Caki2 (cell line): Measurements from ENCODE around the gene WDR83. TPM values are rescaled to one million over a fixed set of nuclear protein-coding genes. Genes with fewer than 3 reads are reported as not detected.

Experiments used
- DNase-seq: peaks from one replicate; pipeline ENCODE4 v3.0.0-alpha.2; 2015; ENCODE audit warnings: low read depth
- in situ Hi-C: cut with HindIII; loops from 2 replicates; pipeline ENCODE4 v1.10.0; 2016; ENCODE audit warnings: low sequenced_read_pairs, low pct_unique_long_range_greater_than_20kb, mixed read lengths
- total RNA-seq: library from RNA; depleted of rRNA; stranded (reverse); fragments of >200 nt; shearing (Covaris generic); gene quantifications from 2 replicates; pipeline ENCODE4 v1.2.3, GENCODE V29; 2014; ENCODE audit warnings: low replicate concordance

The WDR83 gene
- total RNA-seq, 1 experiment from 2014 or later = 20.6 TPM

GRCh38 chr19:12648088-12648487, 18.5 kb upstream of the WDR83 start:
- in situ Hi-C loops = no loop called here
- DNase-seq = no peak

- in situ Hi-C loops = no loop called here
- no peak for DNase-seq
Measured at GRCh38 chr19:12649941-12650340, 16.7 kb upstream of the WDR83 start.

GRCh38 chr19:12652219-12652618, 14.4 kb upstream of the WDR83 start:
- in situ Hi-C loops = no loop called here
- DNase-seq = no peak

GRCh38 chr19:12655546-12655945, 11.1 kb upstream of the WDR83 start:
- in situ Hi-C loops = no loop called here
- no peak for DNase-seq

- DNase-seq = no peak
- in situ Hi-C loops = no loop called here
Measured at GRCh38 chr19:12656899-12657571, 9.6 kb upstream of the WDR83 start.

- no peak for DNase-seq
- in situ Hi-C loops = no loop called here
Measured at GRCh38 chr19:12657966-12658365, 8.6 kb upstream of the WDR83 start.

DNA sequence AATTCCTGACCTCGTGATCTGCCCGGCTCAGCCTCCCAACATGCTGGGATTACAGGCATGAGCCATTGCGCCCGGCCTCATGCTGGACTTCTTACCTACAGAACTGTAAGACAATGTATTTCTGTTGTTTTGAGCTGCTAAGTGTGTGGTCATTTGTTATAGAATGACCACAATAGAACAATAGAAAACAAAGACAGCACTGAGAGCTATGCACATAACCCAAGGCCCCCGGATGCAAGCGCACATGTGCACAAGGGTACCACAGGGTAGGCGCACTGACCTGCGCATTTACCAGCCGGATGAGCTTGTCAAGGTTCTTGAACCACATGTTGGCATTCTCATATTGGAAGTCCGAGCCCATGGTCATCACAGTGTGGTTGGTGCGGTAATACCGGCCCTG, 5.6 kb upstream of the WDR83 start:
- no peak for DNase-seq
- in situ Hi-C loops = no loop called here

GRCh38 chr19:12664406-12665280, 2.0 kb upstream of the WDR83 start:
- DNase-seq = peak; percentile 33
- in situ Hi-C loops = no loop called here

DNA sequence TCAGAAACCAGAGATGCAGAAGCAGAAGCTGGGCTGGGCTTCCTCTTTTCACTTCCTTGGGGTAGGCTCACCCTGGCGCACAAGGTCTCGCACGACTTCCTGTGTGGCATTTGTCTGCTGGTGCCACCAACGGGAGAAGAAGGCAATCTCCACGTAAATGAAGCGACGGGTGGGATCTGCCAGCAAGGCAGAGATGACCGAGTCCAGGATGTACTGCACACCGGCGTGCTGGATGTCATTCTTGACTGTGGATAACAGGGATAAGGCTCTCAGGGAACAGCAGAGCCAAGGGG, 1.4 kb upstream of the WDR83 start:
- no peak for DNase-seq
- in situ Hi-C loops = no loop called here

DNA sequence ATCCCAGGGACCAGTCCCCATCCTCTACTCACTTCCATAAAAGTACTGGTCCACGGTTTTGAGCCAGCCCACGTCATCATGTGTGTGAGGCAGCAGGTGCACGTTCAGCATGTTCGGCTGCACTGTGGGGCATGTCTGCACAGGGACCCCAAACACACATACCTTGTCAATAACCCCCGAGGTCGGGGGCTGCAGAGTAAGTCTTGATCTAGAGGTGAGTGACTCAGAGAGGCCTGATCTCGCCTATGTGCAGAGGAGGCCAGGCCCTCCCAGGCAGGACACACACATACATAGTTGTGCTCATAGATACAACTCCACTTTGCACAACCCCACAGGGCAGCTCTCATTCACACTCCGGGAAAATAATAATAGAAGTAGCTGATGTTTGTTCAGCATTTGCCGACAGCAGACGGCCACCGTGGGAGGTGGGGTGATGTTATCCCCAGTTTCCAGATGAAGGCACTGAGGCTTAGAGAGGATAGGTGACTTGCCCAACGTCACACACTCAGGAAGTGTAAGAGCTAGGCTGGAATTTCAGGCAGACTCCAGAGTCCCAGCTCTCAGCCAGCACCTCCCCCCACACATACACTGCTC, 839 bp upstream of the WDR83 start:
- DNase-seq = no peak
- in situ Hi-C loops = no loop called here

DNA sequence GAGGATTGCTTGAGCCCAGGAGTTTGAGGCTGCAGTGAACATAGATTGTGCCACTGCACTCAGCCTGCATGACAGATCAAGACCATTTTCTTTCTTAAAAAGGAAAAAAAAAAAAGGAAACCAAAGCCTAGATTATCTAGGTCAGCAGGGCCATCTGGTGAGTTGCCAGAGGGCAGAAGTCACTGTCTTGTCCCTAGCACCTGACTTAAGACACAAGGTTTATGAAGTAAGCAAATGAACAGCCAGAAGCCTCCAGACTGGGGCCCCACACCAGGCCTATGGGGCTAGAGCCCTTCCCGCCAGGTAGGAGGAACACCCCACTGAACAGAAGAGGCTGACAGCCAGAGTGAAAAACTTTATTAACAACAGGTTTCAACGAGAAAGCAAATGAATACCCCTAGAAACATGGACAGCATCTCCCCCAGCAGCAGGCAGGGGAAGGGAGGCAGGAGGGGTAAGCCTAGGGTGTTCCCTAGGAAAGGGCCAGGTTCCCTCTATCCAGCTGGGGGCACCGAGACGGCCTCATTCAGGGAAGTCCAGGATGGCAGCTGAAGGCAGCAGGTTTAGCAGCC, 1.2 kb downstream of the WDR83 start:
- in situ Hi-C loops = no loop called here
- DNase-seq = no peak

- DNase-seq = no peak
- in situ Hi-C loops = no loop called here
Measured at GRCh38 chr19:12668346-12668745, 1.7 kb downstream of the WDR83 start.

- in situ Hi-C loops = no loop called here
- no peak for DNase-seq
Measured at GRCh38 chr19:12668932-12669269, 2.3 kb downstream of the WDR83 start.

DNA sequence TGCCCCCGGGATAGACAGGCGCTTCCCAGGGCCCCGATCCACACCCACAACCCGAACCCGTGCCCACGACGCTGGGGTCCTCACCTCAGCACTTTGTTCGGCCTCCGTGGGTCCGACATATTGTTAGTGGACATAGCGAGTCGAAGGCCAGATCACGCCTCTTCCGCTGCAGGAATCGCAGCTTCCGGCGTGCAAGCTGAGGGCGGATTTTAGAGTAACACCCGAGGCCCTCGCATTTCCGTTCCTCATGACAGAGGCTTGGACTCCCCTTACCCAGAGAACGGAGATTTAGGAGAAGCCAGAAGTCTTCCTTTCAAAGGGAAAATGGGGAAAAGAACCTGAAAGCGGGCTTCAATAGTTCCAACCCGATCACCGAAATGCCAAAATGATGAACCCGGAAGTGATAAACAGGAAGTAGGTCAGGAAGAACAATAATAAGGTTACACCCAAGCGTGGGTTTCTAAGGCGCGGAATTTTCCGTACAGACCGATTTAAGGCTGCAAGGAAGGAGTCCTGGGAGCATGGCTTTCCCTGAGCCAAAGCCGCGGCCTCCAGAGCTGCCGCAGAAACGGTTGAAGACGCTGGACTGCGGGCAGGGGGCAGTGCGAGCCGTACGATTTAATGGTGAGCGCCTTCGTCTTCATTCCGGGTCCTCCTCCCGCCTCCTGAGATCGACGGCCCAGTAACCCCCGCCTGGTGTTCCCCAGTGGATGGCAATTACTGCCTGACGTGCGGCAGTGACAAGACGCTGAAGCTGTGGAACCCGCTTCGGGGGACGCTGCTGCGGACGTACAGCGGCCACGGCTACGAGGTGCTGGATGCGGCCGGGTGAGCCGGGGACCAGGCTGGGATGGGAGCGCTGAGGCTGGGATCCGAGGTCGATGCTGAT, 2.9 kb downstream of the WDR83 start:
- in situ Hi-C loops = no loop called here
- peak; percentile 87 for DNase-seq

- in situ Hi-C loops = no loop called here
- no peak for DNase-seq
Measured at GRCh38 chr19:12670159-12670928, 3.7 kb downstream of the WDR83 start.

DNA sequence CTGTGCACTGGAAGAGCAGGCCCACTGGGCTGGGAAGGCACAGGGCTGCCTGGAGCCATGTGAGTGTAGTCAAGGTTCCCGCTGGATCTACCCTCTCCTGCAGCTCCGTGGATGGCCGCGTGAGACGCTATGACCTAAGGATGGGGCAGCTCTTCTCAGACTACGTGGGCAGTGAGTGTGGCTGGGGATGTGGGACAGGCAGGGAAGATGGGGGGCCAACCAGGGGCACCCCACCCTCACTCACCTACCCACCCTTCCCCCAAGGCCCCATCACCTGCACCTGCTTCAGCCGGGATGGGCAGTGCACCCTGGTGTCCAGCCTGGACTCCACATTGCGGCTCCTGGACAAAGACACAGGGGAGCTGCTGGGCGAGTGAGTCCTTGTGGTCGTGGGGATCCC, 6.1 kb downstream of the WDR83 start:
- in situ Hi-C loops = no loop called here
- no peak for DNase-seq

GRCh38 chr19:12675399-12675798, 8.8 kb downstream of the WDR83 start:
- in situ Hi-C loops = no loop called here

GRCh38 chr19:12675940-12676339, 9.3 kb downstream of the WDR83 start:
- in situ Hi-C loops = no loop called here
- DNase-seq = no peak

More at GRCh38 chr19:12675399-12675798, 8.8 kb downstream of the WDR83 start:
- DNase-seq = no peak
